ENCODE measurements around the gene YY1.
"Not testable (repeated sequence)": the region's sequence is repeated elsewhere in the genome, so short reads cannot be mapped to it uniquely, and the experiment has no call there.

YY1 gene

GRCh38 chr14:100199240-100199860, 39.6 kb upstream of the YY1 start:
- H3K4me3 ChIP-seq (ENCODE audit: low read length) = no peak overlapping the region
- TF ChIP-seq CTCF (IDR thresholded peaks at IDR 0.05; ENCODE audit: insufficient read depth, low read depth, low read length, missing control alignments) = no peak
- peak; percentile 66 for DNase-seq (ENCODE audit: low read depth)

DNA sequence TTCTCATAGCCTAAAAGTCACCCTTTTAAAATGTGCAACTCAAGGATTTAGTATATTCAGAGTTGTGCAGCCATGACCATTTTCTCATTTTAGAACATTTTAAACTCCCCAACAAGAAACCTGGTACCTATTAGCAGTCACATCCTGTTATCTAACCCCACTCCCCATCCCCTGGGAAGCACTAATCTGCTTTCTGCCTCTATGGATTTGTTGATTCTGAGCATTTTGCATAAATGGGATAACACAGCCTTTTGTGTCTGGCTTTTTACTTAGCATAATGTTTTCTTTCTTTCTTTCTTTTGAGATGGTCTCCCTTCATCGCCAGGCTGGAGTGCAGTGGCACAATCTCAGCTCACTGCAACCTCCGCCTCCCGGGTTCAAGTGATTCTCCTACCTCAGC, 38.6 kb upstream of the YY1 start:
- TF ChIP-seq CTCF (IDR thresholded peaks at IDR 0.05; ENCODE audit: insufficient read depth, low read depth, low read length, missing control alignments) = no peak
- no peak for DNase-seq (ENCODE audit: low read depth)
- H3K4me3 ChIP-seq (ENCODE audit: low read length) = no peak overlapping the region

GRCh38 chr14:100201701-100202100, 37.2 kb upstream of the YY1 start:
- no peak overlapping the region for H3K4me3 ChIP-seq (ENCODE audit: low read length)
- TF ChIP-seq CTCF (IDR thresholded peaks at IDR 0.05; ENCODE audit: insufficient read depth, low read depth, low read length, missing control alignments) = no peak
- DNase-seq (ENCODE audit: low read depth) = no peak

DNA sequence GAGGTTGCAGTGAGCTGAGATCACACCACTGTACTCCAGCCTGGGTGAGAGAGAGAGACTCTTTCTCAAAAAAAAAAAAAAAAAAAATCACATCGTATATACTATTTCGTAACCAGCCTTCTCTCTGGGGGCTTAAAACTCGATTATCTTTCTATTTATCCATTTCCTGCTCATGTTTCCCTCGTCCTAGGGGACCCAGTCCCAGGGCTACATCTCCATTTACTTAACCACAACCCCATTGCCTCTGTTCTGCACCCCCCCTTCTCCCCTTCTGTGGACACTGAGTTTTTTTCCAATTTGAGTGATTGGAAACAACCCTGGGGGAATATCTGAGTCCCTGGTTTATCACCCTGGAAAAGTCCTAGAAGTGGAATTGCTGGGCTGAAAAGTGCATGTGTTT, 36.2 kb upstream of the YY1 start:
- no peak overlapping the region for H3K4me3 ChIP-seq (ENCODE audit: low read length)
- no peak for TF ChIP-seq CTCF (IDR thresholded peaks at IDR 0.05; ENCODE audit: insufficient read depth, low read depth, low read length, missing control alignments)
- DNase-seq (ENCODE audit: low read depth) = no peak

DNA sequence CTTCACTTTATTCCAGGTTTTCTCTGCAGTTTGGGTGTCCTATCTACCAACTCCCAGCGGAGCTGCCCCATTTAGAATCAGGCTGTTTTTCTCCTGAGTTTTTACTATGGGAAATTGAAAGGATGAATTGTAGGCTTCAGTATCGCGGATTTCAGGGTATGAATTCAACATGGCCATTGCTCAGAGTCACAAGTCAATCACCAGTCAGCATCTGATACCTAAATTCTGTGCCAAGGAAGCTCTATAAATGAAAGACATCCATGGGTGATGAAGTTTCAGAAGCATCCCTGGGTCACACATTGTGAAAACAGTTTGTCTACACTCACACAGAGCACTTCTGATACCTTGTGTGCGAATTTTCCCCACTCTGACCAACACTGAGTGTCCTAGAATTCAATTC, 35.8 kb upstream of the YY1 start:
- no peak for DNase-seq (ENCODE audit: low read depth)
- no peak for TF ChIP-seq CTCF (IDR thresholded peaks at IDR 0.05; ENCODE audit: insufficient read depth, low read depth, low read length, missing control alignments)

DNA sequence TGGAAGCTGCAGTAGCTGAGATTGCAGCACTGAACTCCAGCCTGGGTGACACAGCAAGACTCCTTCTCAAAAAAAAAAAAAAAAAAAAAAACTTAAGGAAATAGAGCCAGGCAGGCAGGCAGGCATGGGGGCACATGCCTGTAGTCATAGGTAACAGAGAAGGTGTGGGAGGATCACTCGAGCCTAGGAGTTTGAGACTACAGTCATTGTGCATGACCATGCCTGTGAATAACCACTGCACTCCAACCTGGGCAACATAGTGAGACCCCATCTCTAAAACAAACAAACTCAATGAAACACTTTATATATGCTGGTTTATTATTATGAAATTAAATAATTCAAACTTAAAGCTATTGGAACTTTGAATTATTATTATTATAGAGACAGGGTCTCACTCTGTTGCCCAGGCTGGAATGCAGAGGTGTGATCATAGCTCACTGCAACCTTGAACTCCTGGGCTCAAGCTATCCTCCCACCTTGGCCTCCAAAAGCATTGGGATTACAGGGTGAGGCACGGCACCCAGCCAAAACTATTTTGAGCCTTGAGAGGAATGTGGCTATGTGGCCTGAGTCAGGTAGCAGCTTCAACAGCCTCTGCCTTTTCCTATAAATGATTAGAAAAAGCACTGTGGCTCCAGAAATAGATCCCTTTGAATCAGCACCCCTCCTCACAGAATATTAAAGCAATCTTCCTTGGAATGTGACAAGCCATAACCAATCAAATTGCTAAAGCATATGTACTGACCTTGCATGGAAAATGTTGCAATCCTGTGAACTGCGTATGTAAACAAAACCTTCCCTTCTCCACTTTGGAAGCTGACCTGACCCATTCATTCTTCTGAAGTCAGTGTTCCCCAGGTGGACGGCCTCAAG, 34.7 kb upstream of the YY1 start:
- no peak for TF ChIP-seq CTCF (IDR thresholded peaks at IDR 0.05; ENCODE audit: insufficient read depth, low read depth, low read length, missing control alignments)
- DNase-seq (ENCODE audit: low read depth) = peak; percentile 76

More for the DNA sequence above, 35.8 kb upstream of the YY1 start:
- H3K4me3 ChIP-seq (ENCODE audit: low read length) = no peak overlapping the region

GRCh38 chr14:100204835-100205167, 34.1 kb upstream of the YY1 start:
- DNase-seq (ENCODE audit: low read depth); H3K4me3 ChIP-seq (ENCODE audit: low read length): not testable (repeated sequence)

More for the DNA sequence above, 34.7 kb upstream of the YY1 start:
- no peak overlapping the region for H3K4me3 ChIP-seq (ENCODE audit: low read length)

DNA sequence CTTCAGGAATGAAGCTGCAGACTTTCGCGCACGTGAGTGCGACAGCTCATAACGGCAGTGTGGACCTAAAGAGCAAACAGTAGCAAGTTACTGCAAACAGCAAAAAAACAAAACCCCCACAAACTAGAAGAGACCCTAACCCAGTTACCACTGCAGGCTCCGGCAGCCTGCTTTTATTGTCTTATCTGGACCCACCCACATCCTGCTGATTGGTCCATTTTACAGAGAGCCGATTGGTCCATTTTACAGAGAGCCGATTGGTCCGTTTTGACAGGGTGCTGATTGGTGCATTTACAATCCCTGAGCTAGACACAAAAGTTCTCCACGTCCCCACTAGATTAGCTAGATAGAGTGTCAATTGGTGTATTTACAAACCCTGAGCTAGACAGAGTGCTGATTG, 31.4 kb upstream of the YY1 start:
- not testable (repeated sequence) for DNase-seq (ENCODE audit: low read depth); H3K4me3 ChIP-seq (ENCODE audit: low read length)

GRCh38 chr14:100208136-100208535, 30.8 kb upstream of the YY1 start:
- H3K4me3 ChIP-seq (ENCODE audit: low read length); DNase-seq (ENCODE audit: low read depth): not testable (repeated sequence)

All from epithelial cell of esophagus (primary cell).